ENCODE results near the gene RASSF4.

DNA sequence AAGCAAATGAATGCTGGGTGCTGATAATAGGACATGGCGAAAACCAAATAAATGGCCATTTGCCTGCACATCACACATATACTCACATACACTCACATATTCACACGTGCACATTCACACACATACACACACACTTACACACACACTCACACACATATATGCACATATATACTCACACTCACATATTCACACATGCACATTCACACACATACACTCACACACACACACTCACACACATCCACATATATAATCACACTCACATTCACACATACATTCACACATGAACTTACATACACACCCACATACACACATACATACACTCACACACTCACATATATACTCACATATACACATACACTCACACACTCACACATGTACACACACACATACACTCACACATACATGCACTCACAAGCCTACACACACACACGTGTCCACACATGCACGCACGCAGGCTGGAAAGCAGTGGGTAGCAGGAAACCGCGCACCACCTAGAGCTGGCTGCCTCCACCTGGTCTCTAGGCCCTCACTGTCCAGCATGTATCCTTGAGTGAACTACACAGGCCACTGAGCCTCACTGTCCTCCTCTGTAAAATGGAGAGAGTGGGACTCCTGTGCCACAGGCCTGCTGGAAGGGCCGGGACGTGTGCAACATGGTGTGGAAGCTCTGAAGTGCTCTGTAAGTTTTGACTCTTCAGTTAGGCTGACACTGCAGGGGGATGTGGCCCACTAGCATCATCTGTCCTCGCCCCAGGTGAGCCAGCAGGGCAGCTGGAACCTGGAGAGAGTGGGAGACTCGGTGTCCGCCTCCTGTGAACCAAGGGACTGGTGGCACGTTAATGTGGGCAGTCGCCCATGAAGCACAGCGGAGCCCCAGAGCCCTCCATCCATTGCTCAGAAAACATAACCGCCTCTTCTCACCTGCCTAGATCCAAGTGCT is 33.5 kb upstream of the RASSF4 start:
- TF ChIP-seq, protein P1, sequence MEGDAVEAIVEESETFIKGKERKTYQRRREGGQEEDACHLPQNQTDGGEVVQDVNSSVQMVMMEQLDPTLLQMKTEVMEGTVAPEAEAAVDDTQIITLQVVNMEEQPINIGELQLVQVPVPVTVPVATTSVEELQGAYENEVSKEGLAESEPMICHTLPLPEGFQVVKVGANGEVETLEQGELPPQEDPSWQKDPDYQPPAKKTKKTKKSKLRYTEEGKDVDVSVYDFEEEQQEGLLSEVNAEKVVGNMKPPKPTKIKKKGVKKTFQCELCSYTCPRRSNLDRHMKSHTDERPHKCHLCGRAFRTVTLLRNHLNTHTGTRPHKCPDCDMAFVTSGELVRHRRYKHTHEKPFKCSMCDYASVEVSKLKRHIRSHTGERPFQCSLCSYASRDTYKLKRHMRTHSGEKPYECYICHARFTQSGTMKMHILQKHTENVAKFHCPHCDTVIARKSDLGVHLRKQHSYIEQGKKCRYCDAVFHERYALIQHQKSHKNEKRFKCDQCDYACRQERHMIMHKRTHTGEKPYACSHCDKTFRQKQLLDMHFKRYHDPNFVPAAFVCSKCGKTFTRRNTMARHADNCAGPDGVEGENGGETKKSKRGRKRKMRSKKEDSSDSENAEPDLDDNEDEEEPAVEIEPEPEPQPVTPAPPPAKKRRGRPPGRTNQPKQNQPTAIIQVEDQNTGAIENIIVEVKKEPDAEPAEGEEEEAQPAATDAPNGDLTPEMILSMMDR (IDR thresholded peaks at IDR 0.05; ENCODE audit: insufficient read depth, low read length): no peak
- TF ChIP-seq POLR2AphosphoS5 (IDR thresholded peaks at IDR 0.05; ENCODE audit: low read depth): no peak
- no peak for TF ChIP-seq SPI1 (IDR thresholded peaks at IDR 0.05; ENCODE audit: borderline replicate concordance, low read depth)
- TF ChIP-seq, protein P2, sequence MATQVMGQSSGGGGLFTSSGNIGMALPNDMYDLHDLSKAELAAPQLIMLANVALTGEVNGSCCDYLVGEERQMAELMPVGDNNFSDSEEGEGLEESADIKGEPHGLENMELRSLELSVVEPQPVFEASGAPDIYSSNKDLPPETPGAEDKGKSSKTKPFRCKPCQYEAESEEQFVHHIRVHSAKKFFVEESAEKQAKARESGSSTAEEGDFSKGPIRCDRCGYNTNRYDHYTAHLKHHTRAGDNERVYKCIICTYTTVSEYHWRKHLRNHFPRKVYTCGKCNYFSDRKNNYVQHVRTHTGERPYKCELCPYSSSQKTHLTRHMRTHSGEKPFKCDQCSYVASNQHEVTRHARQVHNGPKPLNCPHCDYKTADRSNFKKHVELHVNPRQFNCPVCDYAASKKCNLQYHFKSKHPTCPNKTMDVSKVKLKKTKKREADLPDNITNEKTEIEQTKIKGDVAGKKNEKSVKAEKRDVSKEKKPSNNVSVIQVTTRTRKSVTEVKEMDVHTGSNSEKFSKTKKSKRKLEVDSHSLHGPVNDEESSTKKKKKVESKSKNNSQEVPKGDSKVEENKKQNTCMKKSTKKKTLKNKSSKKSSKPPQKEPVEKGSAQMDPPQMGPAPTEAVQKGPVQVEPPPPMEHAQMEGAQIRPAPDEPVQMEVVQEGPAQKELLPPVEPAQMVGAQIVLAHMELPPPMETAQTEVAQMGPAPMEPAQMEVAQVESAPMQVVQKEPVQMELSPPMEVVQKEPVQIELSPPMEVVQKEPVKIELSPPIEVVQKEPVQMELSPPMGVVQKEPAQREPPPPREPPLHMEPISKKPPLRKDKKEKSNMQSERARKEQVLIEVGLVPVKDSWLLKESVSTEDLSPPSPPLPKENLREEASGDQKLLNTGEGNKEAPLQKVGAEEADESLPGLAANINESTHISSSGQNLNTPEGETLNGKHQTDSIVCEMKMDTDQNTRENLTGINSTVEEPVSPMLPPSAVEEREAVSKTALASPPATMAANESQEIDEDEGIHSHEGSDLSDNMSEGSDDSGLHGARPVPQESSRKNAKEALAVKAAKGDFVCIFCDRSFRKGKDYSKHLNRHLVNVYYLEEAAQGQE (IDR thresholded peaks at IDR 0.05; ENCODE audit: insufficient replicate concordance, low read depth): no peak
- no peak for TF ChIP-seq GABPA (IDR thresholded peaks at IDR 0.05; ENCODE audit: low read depth)
